ENCODE results near the gene DLGAP4.

DLGAP4 gene

GRCh38 chr20:36405255-36405654 lies 99.1 kb downstream of the DLGAP4 start:
- Histone ChIP-seq H3K9ac (ENCODE audit: low read depth, low read length) (no peak overlapping the region), H3K4me3 (ENCODE audit: low read length) (no peak overlapping the region)
- WGBS = 93% methylated on average over 7 of the region's 7 CpGs

GRCh38 chr20:36407199-36407733 lies 101.1 kb downstream of the DLGAP4 start:
- no peaks in the 10 kb centered on the region for H3K4me1 ChIP-seq (ENCODE audit: insufficient read depth, low read length)
- no peak overlapping the region for H3K4me3 ChIP-seq (ENCODE audit: low read length)
- H3K27ac ChIP-seq (ENCODE audit: low read depth, low read length) = no peak overlapping the region
- no peaks in the 10 kb centered on the region for H3K9me3 ChIP-seq (ENCODE audit: insufficient read depth, low read depth, low read length)
- H3K9ac ChIP-seq (ENCODE audit: low read depth, low read length) = no peak overlapping the region
- no peaks in the 10 kb centered on the region for H3K36me3 ChIP-seq (ENCODE audit: insufficient read depth, low read length)
- 87% methylated on average over 3 of the region's 3 CpGs for WGBS
- no peaks in the 10 kb centered on the region for H3K27me3 ChIP-seq (ENCODE audit: insufficient read depth, low read length)

More at GRCh38 chr20:36405255-36405654, 99.1 kb downstream of the DLGAP4 start:
- H3K9me3 ChIP-seq (ENCODE audit: insufficient read depth, low read depth, low read length) = no peaks in the 10 kb centered on the region
- H3K36me3 ChIP-seq (ENCODE audit: insufficient read depth, low read length) = no peaks in the 10 kb centered on the region
- H3K27me3 ChIP-seq (ENCODE audit: insufficient read depth, low read length) = no peaks in the 10 kb centered on the region
- H3K27ac ChIP-seq (ENCODE audit: low read depth, low read length) = no peak overlapping the region
- H3K4me1 ChIP-seq (ENCODE audit: insufficient read depth, low read length) = no peaks in the 10 kb centered on the region

GRCh38 chr20:36408219-36408618 lies 102.1 kb downstream of the DLGAP4 start:
- Histone ChIP-seq H3K4me3 (ENCODE audit: low read length) (no peak overlapping the region), H3K27ac (ENCODE audit: low read depth, low read length) (no peak overlapping the region), H3K4me1 (ENCODE audit: insufficient read depth, low read length) (no peaks in the 10 kb centered on the region), H3K9ac (ENCODE audit: low read depth, low read length) (no peak overlapping the region), H3K36me3 (ENCODE audit: insufficient read depth, low read length) (no peaks in the 10 kb centered on the region), H3K9me3 (ENCODE audit: insufficient read depth, low read depth, low read length) (no peaks in the 10 kb centered on the region), H3K27me3 (ENCODE audit: insufficient read depth, low read length) (no peaks in the 10 kb centered on the region)
- WGBS = 83% methylated on average over 10 of the region's 10 CpGs

- Histone ChIP-seq H3K27ac (ENCODE audit: low read depth, low read length) (no peak overlapping the region), H3K27me3 (ENCODE audit: insufficient read depth, low read length) (no peaks in the 10 kb centered on the region), H3K4me3 (ENCODE audit: low read length) (no peak overlapping the region), H3K9ac (ENCODE audit: low read depth, low read length) (no peak overlapping the region), H3K9me3 (ENCODE audit: insufficient read depth, low read depth, low read length) (no peaks in the 10 kb centered on the region), H3K4me1 (ENCODE audit: insufficient read depth, low read length) (no peaks in the 10 kb centered on the region), H3K36me3 (ENCODE audit: insufficient read depth, low read length) (no peaks in the 10 kb centered on the region)
- 82% methylated on average over 7 of the region's 7 CpGs for WGBS
These were observed 105.8 kb downstream of the DLGAP4 start for GRCh38 chr20:36411861-36412454.

- no peaks in the 10 kb centered on the region for H3K27me3 ChIP-seq (ENCODE audit: insufficient read depth, low read length)
- no peak overlapping the region for H3K4me3 ChIP-seq (ENCODE audit: low read length)
- WGBS = 89% methylated on average over 3 of the region's 3 CpGs
- H3K9ac ChIP-seq (ENCODE audit: low read depth, low read length) = no peak overlapping the region
- H3K36me3 ChIP-seq (ENCODE audit: insufficient read depth, low read length) = no peaks in the 10 kb centered on the region
- no peaks in the 10 kb centered on the region for H3K9me3 ChIP-seq (ENCODE audit: insufficient read depth, low read depth, low read length)
- no peak overlapping the region for H3K27ac ChIP-seq (ENCODE audit: low read depth, low read length)
- H3K4me1 ChIP-seq (ENCODE audit: insufficient read depth, low read length) = no peaks in the 10 kb centered on the region
These were observed 109.4 kb downstream of the DLGAP4 start for GRCh38 chr20:36415475-36416002.

- Histone ChIP-seq H3K27me3 (ENCODE audit: insufficient read depth, low read length) (no peaks in the 10 kb centered on the region), H3K9ac (ENCODE audit: low read depth, low read length) (no peak overlapping the region), H3K36me3 (ENCODE audit: insufficient read depth, low read length) (no peaks in the 10 kb centered on the region), H3K4me3 (ENCODE audit: low read length) (no peak overlapping the region), H3K4me1 (ENCODE audit: insufficient read depth, low read length) (no peaks in the 10 kb centered on the region), H3K9me3 (ENCODE audit: insufficient read depth, low read depth, low read length) (no peaks in the 10 kb centered on the region), H3K27ac (ENCODE audit: low read depth, low read length) (no peak overlapping the region)
- 94% methylated on average over 6 of the region's 7 CpGs for WGBS
These were observed 112.6 kb downstream of the DLGAP4 start for GRCh38 chr20:36418711-36419110.

GRCh38 chr20:36421641-36422040 lies 115.5 kb downstream of the DLGAP4 start:
- no peak overlapping the region for H3K27ac ChIP-seq (ENCODE audit: low read depth, low read length)
- no peak overlapping the region for H3K9ac ChIP-seq (ENCODE audit: low read depth, low read length)
- H3K4me3 ChIP-seq (ENCODE audit: low read length) = no peak overlapping the region
- H3K36me3 ChIP-seq (ENCODE audit: insufficient read depth, low read length) = no peaks in the 10 kb centered on the region
- 84% methylated on average over 13 of the region's 13 CpGs for WGBS
- no peaks in the 10 kb centered on the region for H3K4me1 ChIP-seq (ENCODE audit: insufficient read depth, low read length)
- no peaks in the 10 kb centered on the region for H3K9me3 ChIP-seq (ENCODE audit: insufficient read depth, low read depth, low read length)
- H3K27me3 ChIP-seq (ENCODE audit: insufficient read depth, low read length) = no peaks in the 10 kb centered on the region

- Histone ChIP-seq H3K9ac (ENCODE audit: low read depth, low read length) (no peak overlapping the region), H3K27ac (ENCODE audit: low read depth, low read length) (no peak overlapping the region), H3K4me1 (ENCODE audit: insufficient read depth, low read length) (no peaks in the 10 kb centered on the region), H3K9me3 (ENCODE audit: insufficient read depth, low read depth, low read length) (no peaks in the 10 kb centered on the region), H3K27me3 (ENCODE audit: insufficient read depth, low read length) (no peaks in the 10 kb centered on the region), H3K36me3 (ENCODE audit: insufficient read depth, low read length) (no peaks in the 10 kb centered on the region), H3K4me3 (ENCODE audit: low read length) (no peak overlapping the region)
- WGBS = 83% methylated on average over 3 of the region's 3 CpGs
These were observed 118.2 kb downstream of the DLGAP4 start for GRCh38 chr20:36424314-36424713.

GRCh38 chr20:36425166-36425565 lies 119.0 kb downstream of the DLGAP4 start:
- no peaks in the 10 kb centered on the region for H3K27me3 ChIP-seq (ENCODE audit: insufficient read depth, low read length)
- H3K36me3 ChIP-seq (ENCODE audit: insufficient read depth, low read length) = no peaks in the 10 kb centered on the region
- 80% methylated on average over 4 of the region's 4 CpGs for WGBS
- H3K4me3 ChIP-seq (ENCODE audit: low read length) = no peak overlapping the region
- no peaks in the 10 kb centered on the region for H3K9me3 ChIP-seq (ENCODE audit: insufficient read depth, low read depth, low read length)
- no peak overlapping the region for H3K27ac ChIP-seq (ENCODE audit: low read depth, low read length)
- H3K4me1 ChIP-seq (ENCODE audit: insufficient read depth, low read length) = no peaks in the 10 kb centered on the region
- H3K9ac ChIP-seq (ENCODE audit: low read depth, low read length) = no peak overlapping the region

- 93% methylated on average over 24 of the region's 24 CpGs for WGBS
- peaks cover 9% of the 10 kb centered on the region for H3K27me3 ChIP-seq (ENCODE audit: insufficient read depth, low read length)
- no peak overlapping the region for H3K27ac ChIP-seq (ENCODE audit: low read depth, low read length)
- H3K9me3 ChIP-seq (ENCODE audit: insufficient read depth, low read depth, low read length) = no peaks in the 10 kb centered on the region
- H3K4me3 ChIP-seq (ENCODE audit: low read length) = no peak overlapping the region
- no peak overlapping the region for H3K9ac ChIP-seq (ENCODE audit: low read depth, low read length)
- H3K36me3 ChIP-seq (ENCODE audit: insufficient read depth, low read length) = no peaks in the 10 kb centered on the region
- H3K4me1 ChIP-seq (ENCODE audit: insufficient read depth, low read length) = no peaks in the 10 kb centered on the region
These were observed 125.5 kb downstream of the DLGAP4 start for GRCh38 chr20:36431604-36432003.

GRCh38 chr20:36432096-36432495 lies 126.0 kb downstream of the DLGAP4 start:
- Histone ChIP-seq H3K4me1 (ENCODE audit: insufficient read depth, low read length) (no peaks in the 10 kb centered on the region), H3K4me3 (ENCODE audit: low read length) (no peak overlapping the region), H3K9ac (ENCODE audit: low read depth, low read length) (no peak overlapping the region), H3K9me3 (ENCODE audit: insufficient read depth, low read depth, low read length) (no peaks in the 10 kb centered on the region), H3K27ac (ENCODE audit: low read depth, low read length) (no peak overlapping the region), H3K36me3 (ENCODE audit: insufficient read depth, low read length) (no peaks in the 10 kb centered on the region), H3K27me3 (ENCODE audit: insufficient read depth, low read length) (peaks cover 9% of the 10 kb centered on the region)
- 96% methylated on average over 23 of the region's 23 CpGs for WGBS
